Progenitor cell of endocrine pancreas (in vitro differentiated cells): Measurements from ENCODE around the gene RAB6A. TPM values are rescaled to one million over a fixed set of nuclear protein-coding genes. Genes with fewer than 3 reads are reported as not detected.
"Not testable (repeated sequence)": the region's sequence is repeated elsewhere in the genome, so short reads cannot be mapped to it uniquely, and the experiment has no call there.

ENCODE experiments used
- DNase-seq: peaks from one replicate; pipeline ENCODE4 v3.0.0; 2021; ENCODE audit warnings: low spot score; ENCODE audit not compliant: unreplicated experiment
- H3K27ac Mint-ChIP-seq: 2 replicates; pipeline ENCODE4 v1.8.0; 2021; ENCODE audit warnings: mild to moderate bottlenecking, moderate library complexity, mixed read lengths
- H3K27me3 Mint-ChIP-seq: 2 replicates; pipeline ENCODE4 v1.8.0; 2021; ENCODE audit warnings: mixed read lengths
- H3K36me3 Mint-ChIP-seq: 2 replicates; pipeline ENCODE4 v1.8.0; 2022; ENCODE audit warnings: mixed read lengths; ENCODE audit not compliant: insufficient read depth
- H3K4me1 Mint-ChIP-seq: 2 replicates; pipeline ENCODE4 v1.8.0; 2021; ENCODE audit warnings: low read depth, mixed read lengths
- H3K4me3 Mint-ChIP-seq: 2 replicates; pipeline ENCODE4 v1.8.0; 2021; ENCODE audit warnings: low read depth, mild to moderate bottlenecking, moderate library complexity, mixed read lengths
- H3K9me3 Mint-ChIP-seq: 2 replicates; pipeline ENCODE4 v1.8.0; 2021; ENCODE audit warnings: low read depth, mixed read lengths
- CTCF ChIP-seq: fragments of 200-600 bp; sonication (generic); IDR thresholded peaks from one replicate; pipeline ENCODE4 v1.5.0; 2021; ENCODE audit warnings: antibody characterized with exemption, mild to moderate bottlenecking; ENCODE audit not compliant: unreplicated experiment
- total RNA-seq: library from RNA; stranded (reverse); gene quantifications from 2 replicates; pipeline ENCODE4 v1.2.1, GENCODE V29; 2021

Gene RAB6A
- total RNA-seq, 1 donor from 2014 or later, result 88.6 TPM

- Mint-ChIP-seq H3K27ac (no peak overlapping the region), H3K4me1 (no peaks in the 10 kb centered on the region), H3K36me3 (peaks cover 7% of the 10 kb centered on the region), H3K27me3 (no peaks in the 10 kb centered on the region), H3K9me3 (no peaks in the 10 kb centered on the region), H3K4me3 (no peak overlapping the region)
- no peak for TF ChIP-seq CTCF
- no peak for DNase-seq
Observed at GRCh38 chr11:73693899-73694525, 66.9 kb downstream of the RAB6A start.

GRCh38 chr11:73680687-73681086 is 80.2 kb downstream of the RAB6A start:
- Mint-ChIP-seq H3K27me3 (no peaks in the 10 kb centered on the region), H3K36me3 (peaks cover 22% of the 10 kb centered on the region), H3K4me3 (no peak overlapping the region), H3K9me3 (no peaks in the 10 kb centered on the region), H3K27ac (no peak overlapping the region), H3K4me1 (no peaks in the 10 kb centered on the region)
- no peak for TF ChIP-seq CTCF
- no peak for DNase-seq

GRCh38 chr11:73676552-73676951 is 84.3 kb downstream of the RAB6A start:
- peak; percentile 19 for TF ChIP-seq CTCF
- H3K9me3 Mint-ChIP-seq, H3K4me3 Mint-ChIP-seq, H3K27ac Mint-ChIP-seq, DNase-seq, H3K27me3 Mint-ChIP-seq, H3K4me1 Mint-ChIP-seq: not testable (repeated sequence)
- H3K36me3 Mint-ChIP-seq, result peaks cover 17% of the 10 kb centered on the region

- H3K4me3 Mint-ChIP-seq, result no peak overlapping the region
- no peaks in the 10 kb centered on the region for H3K27me3 Mint-ChIP-seq
- H3K4me1 Mint-ChIP-seq, result no peaks in the 10 kb centered on the region
Observed at GRCh38 chr11:73671701-73672100, 89.2 kb downstream of the RAB6A start.

DNA sequence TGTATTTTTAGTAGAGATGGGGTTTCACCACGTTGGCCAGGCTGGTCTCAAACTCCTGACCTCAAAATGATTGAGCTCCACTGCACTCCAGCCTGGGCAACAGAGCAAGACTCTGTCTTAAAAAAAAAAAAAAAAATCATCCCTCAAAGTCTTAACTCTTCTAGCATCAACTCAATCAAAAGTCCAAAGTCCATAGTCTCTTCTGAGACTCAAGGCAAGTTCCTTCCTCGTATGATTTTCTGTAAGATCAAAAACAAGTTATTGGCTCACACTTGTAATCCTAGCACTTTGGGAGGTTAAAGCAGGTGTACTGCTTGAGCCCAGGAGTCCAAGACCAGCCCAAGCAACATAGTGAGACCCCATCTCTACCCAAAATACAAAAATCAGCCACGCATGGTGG is 90.1 kb downstream of the RAB6A start:
- no peak for DNase-seq

More at GRCh38 chr11:73671701-73672100, 89.2 kb downstream of the RAB6A start:
- no peak for TF ChIP-seq CTCF
- DNase-seq, result no peak
- H3K9me3 Mint-ChIP-seq, result no peaks in the 10 kb centered on the region
- H3K36me3 Mint-ChIP-seq, result peaks cover 10% of the 10 kb centered on the region
- H3K27ac Mint-ChIP-seq, result no peak overlapping the region

More for the DNA sequence above, 90.1 kb downstream of the RAB6A start:
- Mint-ChIP-seq H3K36me3 (peaks cover 7% of the 10 kb centered on the region), H3K4me3 (no peak overlapping the region), H3K4me1 (no peaks in the 10 kb centered on the region), H3K27me3 (no peaks in the 10 kb centered on the region), H3K27ac (no peak overlapping the region), H3K9me3 (no peaks in the 10 kb centered on the region)
- TF ChIP-seq CTCF, result no peak
